HG03175 (cell line): ENCODE data around the gene ETS1.

Experiments used
- ATAC-seq: cut with Tn5 transposase; IDR thresholded peaks from one replicate; pipeline ENCODE4 v1.9.1; 2021; ENCODE audit warnings: mild to moderate bottlenecking, moderate library complexity; ENCODE audit not compliant: unreplicated experiment

Gene ETS1

GRCh38 chr11:128506999-128507611, 80.3 kb downstream of the ETS1 start:
- ATAC-seq: no peak

DNA sequence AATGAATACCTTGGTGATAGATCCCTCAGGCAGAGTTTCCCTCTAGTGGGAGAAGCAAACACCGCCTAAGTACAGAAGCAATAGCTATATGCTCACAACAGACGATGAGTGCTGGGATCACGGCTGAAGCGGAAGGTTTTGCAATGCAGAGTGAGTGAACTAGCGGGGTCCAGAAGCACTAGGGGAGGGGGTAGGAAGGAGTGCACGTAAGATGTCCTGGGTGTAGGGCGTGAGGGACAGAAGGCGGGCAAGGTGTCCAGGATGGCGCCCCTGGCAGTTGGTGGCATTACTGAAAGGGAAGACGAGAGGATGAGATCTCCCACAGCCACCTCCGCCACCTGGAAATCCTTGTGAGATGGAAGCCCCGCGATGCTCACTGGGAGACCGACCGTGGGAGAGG, 81.0 kb downstream of the ETS1 start:
- ATAC-seq: no peak

DNA sequence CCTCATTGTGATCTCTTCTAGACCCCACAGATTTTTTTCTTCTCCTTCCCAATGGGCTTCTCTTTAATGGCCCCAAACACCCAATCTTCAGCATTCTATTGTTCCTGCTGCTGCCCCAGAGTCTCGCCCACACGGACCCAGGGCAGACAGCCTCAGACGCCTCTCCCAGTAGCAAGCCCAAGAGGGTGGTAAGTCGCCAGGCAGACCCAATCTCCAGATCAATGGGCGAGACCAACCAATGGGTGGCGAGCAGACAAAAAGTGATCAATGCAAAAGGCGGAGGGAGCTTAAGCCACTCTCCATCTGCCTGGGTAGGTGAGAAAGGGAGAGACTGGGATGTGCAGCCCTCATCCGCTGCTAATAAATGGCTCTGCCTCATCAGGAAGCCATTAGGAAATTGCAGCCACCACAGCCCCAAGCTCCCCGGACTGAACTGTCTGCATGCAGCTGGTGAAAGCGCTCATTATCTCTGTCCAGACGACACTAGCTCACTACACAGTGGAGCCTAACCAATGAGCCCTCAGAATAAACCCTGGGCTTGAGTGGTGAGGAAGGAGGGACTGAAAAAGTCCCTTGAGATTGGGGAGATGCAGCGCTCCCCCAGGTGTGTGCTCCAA, 81.8 kb downstream of the ETS1 start:
- no peak for ATAC-seq

DNA sequence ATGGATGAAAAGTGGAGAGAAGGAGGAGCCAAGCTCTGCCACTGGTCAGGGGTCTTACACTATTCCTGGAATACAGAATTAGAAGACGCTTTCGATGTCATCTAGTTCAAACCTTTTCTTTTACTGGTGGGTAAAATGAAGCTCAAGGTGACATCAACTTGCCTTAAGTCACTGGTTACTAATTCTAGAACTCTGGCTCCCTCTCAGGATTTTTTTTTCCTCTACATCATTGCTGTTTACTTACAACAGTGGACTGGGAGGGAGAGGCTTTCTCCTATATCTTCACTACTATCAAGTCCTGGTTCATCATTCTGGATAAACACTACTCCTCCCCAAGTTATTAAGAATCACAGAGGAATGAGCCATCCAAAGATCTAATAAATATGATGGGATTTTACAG, 82.9 kb downstream of the ETS1 start:
- no peak for ATAC-seq

DNA sequence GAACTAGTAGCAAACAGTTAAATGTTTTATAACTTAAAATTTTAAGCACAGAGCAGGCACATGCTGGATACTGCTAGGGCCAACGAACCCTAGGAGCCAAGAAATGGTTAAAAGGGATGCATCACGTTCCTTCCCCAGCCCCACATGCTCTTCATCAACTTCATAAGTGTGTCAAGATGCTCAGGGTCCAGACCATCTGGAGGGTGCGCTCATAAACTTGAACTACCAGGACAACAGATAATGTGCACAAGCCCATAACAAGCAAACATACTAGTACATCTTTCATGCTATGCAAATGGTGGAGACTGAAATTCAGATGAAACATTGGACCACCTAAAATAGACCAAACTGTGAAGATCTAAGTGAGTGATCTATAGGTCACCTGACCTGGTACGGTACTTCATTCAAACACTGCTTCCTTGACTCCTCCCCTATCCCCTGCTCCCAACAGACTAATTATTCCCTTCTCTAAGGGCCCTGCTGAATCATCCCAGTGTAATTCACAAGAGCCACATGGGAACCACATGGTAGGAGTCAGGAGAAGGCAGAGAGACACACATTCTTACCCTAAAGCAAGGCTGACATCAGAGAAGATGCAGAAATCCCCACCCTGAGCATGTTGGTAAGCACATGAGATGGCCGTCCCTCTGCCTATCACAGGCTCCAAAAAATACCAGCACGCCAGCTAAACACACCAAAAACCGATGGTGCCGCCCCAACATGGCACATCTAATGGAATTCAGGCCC, 83.9 kb downstream of the ETS1 start:
- ATAC-seq: no peak

DNA sequence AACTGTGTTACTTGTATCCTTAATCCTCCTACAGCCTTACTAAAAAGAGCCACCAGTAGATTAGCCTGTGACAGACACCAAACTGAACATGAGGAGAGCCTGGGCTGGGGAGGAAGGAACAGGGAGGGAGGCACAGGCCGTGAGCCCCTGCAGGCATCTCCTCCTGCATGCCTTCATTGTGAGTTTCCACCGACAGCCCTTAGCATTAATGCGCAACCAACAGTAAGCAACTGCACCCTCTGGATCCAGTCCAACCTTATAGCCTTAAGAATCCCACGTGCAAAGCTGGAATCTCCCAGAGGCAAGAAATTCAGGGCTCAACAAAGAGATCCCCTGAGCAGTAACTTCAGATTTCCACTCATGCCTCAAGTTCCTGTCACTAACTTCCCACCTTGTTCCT, 84.6 kb downstream of the ETS1 start:
- no peak for ATAC-seq

DNA sequence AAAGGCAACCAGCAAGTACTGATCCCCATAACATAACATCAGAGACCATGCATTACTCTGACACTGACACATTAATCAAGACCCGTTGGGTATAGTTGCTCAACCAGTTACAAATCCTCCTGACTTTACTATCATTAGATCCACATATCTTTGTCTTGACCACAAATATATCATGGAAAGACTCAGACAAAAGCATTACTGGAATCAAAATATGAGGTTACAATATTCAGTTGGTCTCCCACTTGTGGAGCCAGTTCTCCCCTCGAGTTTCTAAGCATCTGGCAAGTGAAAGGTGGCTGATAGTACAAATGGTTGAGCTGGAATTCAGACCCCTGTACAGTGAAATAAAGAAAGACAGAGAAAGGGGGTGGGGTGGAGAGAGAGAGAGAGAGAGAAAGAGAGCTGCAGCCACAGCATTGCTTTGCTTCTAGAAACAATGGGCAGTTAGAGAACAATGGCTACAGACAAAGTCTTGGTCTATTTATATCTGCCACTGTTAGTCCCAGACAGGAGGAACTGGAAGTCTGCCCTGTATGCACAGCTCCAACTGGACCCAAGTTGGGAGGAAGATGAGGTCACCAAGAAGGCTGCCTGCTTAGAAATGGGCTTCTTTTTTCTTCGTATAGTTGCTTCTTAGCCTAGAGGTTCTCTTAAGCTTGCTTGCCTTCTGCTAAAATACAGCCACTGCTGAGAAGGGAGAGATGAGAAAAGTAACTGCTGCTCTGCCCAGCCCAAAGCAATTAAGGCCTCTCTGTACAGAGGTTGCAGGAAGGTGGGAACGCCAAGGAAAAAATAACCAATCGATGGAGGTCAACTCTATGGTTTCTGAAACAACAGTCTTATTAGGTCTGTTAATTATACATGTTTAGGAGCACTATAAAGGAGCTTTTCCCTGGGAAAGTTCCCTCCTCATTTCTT, 85.5 kb downstream of the ETS1 start:
- ATAC-seq: no peak

DNA sequence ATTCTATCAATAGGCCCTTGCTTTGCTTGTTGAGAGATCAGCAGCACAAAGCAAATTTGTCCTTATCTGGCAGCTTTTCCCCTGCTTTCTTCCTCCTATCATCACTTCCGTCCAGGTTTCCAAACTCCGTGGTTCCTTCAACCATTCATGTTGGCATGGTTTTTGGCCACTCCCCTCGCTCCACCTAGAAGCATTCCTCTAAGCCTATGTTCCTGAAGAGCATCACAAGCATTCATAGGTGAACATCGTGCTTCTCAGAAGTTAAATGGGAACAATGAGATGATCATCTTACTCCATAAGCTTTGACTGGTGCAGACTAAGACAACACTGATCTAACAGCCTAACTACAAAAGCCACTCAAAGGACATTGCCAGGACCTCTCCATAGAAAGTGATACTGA, 86.3 kb downstream of the ETS1 start:
- no peak for ATAC-seq

DNA sequence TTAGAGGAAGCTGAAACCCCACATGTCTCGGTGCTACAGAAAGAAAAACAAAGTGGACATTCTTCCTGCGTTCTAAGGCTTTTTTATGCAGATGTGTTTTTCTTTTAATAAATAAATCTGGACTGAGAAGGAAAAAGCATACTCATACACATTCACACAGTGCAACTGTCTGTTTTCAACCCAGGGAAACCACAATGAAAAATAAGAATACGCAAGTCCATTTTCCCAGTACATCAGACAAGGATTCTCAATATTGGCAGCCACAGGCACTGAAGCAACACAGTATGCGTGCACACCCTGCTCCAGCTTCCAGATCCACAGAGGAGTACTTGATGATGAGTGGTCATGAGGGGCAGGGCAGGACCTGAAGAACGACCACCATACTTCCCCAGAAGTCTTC, 86.9 kb downstream of the ETS1 start:
- ATAC-seq: no peak

DNA sequence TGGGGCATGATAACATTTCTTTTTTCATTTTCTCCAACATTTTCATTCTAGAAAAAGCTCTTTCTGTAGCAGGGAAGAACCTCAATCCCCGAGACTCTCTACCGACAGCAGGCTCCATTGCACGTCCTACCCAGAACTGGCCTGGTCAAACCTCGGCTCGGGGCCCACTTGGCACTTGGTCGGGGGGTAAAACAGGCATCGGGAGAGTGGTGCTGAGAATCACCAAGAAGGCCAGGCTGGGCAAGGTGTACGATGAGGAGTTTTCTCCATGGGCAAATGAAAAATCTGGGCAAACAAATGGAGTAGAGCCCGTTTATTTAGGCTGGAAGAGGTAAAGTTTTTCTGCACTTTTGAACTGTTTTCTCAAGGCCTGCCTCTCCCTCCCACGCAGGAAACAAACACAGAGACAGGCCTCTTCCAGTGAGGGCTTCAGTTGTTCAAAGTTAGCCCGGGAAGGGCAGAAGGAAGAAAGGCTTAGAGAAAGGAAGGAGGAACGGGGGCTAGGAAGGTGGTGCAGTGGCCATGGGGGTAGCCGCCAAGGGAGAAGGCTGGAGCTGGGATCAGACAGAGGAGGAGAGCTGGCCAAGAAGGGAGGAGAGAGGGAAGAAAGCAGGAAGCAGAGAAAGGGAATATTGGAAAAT, 87.6 kb downstream of the ETS1 start:
- ATAC-seq: no peak

DNA sequence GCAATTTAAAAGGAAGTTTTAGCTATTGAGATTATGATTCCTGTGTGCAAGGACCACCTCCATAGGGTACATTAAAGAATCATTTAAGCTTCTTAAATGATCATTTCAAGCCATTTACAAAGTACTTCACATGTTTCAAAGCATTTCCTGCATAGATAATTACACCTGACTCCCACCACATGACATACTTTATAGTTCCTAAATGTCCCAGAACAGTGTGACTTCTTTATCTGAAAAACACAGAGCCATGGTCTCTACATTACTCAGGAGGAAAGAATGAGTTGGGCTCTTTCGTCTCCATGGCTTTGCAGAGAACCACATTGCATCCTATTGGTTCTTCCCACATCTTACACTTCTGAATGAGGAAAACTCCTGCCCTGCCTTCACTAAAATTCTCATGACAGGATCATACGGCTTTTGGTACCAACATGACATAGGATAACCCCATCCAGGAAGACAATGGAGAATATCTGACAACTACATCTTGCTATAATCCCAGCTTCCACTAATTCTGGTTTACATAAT, 88.6 kb downstream of the ETS1 start:
- no peak for ATAC-seq

- no peak for ATAC-seq
Measured at GRCh38 chr11:128497776-128498095, 89.6 kb downstream of the ETS1 start.

- ATAC-seq: peak; percentile 69
Measured at GRCh38 chr11:128497061-128497775, 90.1 kb downstream of the ETS1 start.

DNA sequence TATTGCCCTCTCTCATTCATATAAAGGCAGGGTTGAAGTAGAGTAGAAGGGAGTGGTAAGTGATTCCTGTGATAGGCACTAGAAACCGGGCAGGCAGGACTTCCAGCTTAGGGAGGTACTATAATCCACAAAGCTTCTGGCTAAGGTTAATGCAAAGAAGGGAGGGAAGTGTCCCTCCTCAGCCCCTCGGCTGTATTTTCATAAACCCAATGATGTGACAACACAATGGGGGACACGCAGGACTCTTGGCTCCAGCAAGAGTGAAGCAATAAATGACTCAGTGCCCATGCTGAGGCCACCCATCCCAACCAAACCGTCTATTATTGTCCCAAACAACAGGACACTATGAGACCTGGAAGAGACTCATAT, 90.7 kb downstream of the ETS1 start:
- peak; percentile 11 for ATAC-seq

GRCh38 chr11:128496249-128496648, 91.1 kb downstream of the ETS1 start:
- peak; percentile 2 for ATAC-seq

DNA sequence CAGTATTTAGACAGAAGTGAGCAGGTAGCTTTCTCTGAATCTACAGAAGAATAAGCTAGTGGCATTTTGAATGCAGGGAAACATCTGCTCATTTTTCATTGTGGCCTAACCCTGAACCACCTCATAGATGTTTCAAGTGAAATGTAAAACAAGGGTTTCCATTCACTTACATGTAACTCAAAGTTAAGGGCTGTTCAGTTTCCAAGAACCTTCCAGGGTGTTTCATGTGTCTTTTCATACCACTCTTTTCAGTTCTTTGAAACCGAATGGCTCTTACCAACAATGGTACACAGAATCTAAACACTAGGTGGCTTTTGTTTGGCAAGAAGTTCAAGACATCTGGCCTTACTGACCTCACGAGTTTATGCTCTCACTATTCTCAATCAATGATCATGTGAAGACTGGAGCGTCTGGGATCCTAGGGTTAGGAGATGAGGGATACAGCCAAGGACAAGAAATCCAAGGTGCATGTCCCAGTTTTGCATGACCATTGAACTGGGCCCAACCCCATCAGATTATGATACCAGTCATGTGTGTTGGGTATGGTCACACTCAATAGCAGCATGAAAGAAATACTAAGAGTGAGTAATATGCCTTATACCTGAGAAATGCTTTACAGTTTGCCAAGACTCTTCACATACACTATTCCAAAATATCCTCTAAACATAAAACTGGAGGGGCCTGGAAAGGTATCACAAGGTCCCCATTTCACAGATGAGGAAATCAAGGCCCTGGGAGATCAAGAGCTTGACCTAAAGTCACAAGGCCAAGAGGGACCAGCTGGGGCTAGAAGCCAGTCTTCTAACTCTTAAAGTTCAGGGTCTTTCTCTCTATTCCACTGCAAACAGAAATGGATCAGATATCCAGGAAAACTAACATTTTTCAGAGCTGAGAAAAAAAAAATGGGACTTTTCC, 92.7 kb downstream of the ETS1 start:
- ATAC-seq: no peak

DNA sequence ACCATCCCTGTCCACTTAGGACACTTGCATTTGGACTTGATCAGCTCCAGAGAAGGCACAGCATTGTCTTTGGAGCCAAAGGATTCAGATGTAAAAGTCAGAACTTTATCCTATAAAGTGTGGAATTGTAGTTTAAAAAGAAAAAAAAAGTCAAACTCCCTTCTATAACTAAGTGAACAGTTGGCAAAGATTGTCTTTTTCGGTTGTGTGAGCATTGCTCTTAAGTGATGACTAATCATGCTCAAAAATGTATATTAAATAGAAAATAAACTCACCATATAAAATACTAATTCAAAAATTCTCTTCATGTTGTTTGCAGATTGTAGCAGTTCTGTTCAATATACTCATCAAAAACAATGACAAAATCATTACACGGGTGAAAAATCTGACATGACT, 93.8 kb downstream of the ETS1 start:
- ATAC-seq: no peak

DNA sequence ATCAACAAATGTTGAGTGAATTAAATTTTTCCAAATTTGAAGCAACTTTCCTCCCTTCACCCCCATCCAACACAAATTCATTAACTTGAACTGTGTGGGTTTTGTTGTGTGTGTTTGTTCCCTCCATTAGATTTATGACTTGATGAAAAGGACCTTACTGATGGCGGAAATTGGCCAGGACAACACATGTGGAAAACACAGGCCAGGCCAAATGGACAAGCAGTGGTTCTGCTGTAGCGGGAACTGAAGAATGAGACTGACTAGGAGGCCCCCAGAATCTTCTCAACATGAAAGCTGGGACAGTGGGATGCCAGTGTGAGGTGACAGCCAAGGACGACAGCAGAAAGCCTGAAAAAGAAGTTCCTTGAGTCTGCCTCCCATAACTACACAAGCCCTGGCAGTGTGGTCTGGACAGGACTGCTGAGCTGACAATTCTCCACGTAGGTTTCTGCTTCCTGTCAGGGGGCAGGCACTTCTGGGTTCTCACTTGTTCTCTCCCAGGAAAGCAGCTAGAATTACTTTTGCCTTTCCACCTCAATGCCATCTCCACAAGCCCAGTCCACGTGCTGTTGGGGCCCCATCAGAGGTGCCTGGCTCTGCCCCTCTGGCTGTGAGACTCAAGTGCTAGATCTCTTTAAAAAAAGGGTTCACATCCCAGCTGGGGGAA, 94.3 kb downstream of the ETS1 start:
- no peak for ATAC-seq

DNA sequence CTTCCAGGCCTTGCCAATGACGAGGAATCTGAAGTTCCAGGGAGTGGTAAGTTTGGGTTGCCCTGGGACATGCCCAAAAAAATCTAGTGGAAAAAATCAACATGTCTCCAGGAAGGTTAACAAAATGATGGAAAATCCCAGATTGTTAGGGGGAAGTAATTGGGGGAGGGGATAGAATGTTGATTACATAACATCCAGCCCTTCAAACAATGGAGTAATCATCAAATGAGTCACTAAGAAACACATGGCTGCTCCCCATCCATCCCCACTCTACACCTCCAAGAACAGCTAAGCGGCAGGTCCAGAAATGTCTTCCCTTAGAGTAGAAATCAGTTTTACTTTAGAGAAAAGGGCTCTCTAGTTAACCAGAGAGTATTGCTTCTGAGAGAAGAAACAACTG, 94.9 kb downstream of the ETS1 start:
- no peak for ATAC-seq
